A549 treated with GW870086 at 1 μM for 4 hours (cell line): ENCODE data around the gene CPM. TPM values are rescaled to one million over a fixed set of nuclear protein-coding genes. Genes with fewer than 3 reads are reported as not detected.

Experiments
- total RNA-seq: library from RNA; stranded (reverse); fragments of 200-300 nt; extraction: Qiagen RNA extraction; gene quantifications from 5 replicates; pipeline ENCODE4 v1.2.3, GENCODE V29; 2022; ENCODE audit warnings: low read depth

CPM gene
- total RNA-seq = 4.1 to 6.3 TPM (median 5.5 TPM) in 5 replicates

DNA sequence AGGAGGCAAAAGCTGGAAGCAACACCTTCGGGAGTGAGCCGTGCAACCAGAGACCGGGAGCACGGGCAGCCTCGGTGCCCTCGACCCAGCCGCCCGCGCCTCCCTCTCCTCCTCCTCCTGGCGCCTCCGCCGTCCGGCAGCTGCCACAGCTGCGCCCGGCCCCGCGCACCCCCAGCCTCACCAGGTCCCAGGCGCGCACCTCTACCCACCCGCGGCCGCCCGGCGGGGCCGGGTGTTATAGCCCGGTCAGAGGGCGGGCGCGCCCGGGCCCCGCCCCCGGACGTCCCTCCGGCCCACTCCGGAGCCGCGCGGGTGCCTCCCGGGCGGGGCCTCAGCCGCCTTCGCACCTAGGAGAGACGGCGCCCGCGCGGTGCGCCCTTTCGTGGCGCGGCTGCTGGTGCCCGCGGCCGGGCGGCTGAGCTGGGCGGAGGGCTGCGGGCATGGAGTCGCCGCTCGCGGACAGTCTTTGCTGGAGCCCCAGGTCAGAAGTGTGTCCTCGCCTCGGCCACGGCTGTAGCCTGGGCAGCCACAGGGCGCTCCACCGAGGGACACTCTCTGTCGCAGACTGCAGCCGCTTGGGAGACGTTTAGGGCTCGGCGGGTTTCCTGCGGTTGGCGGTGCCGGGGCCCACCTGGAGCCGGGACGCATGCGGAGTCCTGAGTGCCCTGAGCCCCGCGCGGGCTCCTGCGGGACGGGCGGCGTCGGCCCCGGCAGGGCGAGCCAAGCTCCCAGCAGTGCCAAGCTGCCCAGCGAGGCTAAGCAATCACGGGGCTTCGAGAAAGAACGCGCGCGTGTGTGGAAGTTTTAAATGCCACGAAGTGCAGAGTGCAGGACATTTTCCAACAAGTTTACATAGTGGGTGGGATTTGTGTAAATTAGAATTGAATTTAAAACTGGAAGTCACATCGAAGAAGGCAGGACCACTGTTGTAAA is at the start of gene CPM:
CPM (minus strand) TSS at position 211 of the 933 bp plus-strand sequence. CDS start 334 bp downstream, outside the sequence.

GRCh38 chr12:68807576-68808387 is 125.2 kb downstream of the CPM start, which contains the start of gene MDM2:
MDM2 (plus strand) TSS chr12:68808177; CDS start chr12:68808478, 301 bp downstream.

Other genes starting within 250 kb of the CPM start
- 56.0 to 73.2 TPM (median 65.5 TPM) in 5 replicates for gene NUP107, start 246.2 kb downstream of the CPM start, total RNA-seq
- 10.2 to 18.2 TPM (median 15.5 TPM) in 5 replicates for gene SLC35E3, start 187.0 kb downstream of the CPM start, total RNA-seq
- 44.4 to 65.0 TPM (median 61.7 TPM) in 5 replicates for gene MDM2, start 125.0 kb downstream of the CPM start, total RNA-seq